ENCODE data around the gene POTEF.
"Not testable (repeated sequence)": the region's sequence is repeated elsewhere in the genome, so short reads cannot be mapped to it uniquely, and the experiment has no call there.

Gene POTEF

DNA sequence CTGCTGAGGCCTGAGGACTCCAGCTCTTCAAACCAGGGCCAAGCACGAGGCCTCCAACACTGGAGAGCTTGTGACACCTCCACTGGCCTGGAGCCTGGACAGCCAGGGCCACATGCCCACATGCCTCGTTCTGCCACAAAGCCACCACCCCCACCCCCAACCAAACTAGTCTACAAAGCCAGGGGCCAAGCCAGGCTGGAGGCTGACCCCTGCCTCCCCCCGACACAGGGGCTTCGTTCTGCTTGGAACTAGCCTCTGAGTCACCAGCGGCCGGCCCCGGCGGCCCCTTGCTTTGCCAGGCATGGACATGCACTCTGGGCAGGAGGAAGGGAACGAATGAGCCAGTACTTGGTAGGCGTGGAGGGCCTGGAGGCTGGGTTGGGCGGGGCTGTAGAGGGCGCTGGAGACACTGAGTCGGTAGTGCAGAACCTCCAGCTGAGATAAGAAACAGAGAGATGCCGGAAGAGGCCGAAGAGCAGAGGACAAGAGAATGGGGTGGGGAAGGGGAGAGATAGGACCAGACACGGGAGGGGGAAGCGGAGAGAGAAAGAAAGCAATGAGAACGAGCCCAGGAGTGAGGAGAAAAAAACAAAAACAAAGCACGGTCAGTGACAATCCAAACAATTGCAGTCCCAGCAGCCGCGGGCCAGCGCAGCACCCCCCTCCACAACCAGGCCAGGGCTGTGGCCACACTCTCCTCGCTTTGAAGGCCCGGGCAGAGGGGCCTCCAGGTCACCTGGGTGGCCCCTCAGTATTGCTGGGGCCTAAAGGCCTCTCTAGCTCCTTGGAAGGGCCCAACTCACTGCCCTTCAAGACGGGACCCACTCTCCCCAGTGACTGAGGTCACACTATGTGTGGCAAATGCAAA is 32.0 kb upstream of the POTEF start:
- Histone ChIP-seq H3K79me1 (replicated peaks; ENCODE audit: low read length, poor library complexity, severe bottlenecking) (peaks cover 22% of the 10 kb centered on the region), H3K36me3 (ENCODE audit: control insufficient read depth in 1 of 2, insufficient read depth in 2 of 2, low read depth in 1 of 2, low read length in 2 of 2) (peaks cover 34 to 79% of the 10 kb centered on the region in 2 experiments), H3K4me1 (ENCODE audit: control insufficient read depth, insufficient read depth, low read depth, low read length) (peaks cover 12% of the 10 kb centered on the region)
- not testable (repeated sequence) for H3K27me3 ChIP-seq (ENCODE audit: control insufficient read depth in 1 of 2, insufficient read depth in 1 of 2, low read length in 2 of 2); H4K91ac ChIP-seq (ENCODE audit: low read length); H2BK5ac ChIP-seq (ENCODE audit: low read depth, low read length, poor library complexity, severe bottlenecking); H2AK5ac ChIP-seq (ENCODE audit: low read length, severe bottlenecking); H3K9me3 ChIP-seq (ENCODE audit: control insufficient read depth, low read length); H3K4me3 ChIP-seq (ENCODE audit: insufficient read depth in 1 of 2, low read depth in 1 of 2, low read length in 2 of 2); H3K4me2 ChIP-seq (ENCODE audit: low read length, poor library complexity, severe bottlenecking); H3K4ac ChIP-seq (ENCODE audit: low read depth in 1 of 2, low read length in 2 of 2); H2BK12ac ChIP-seq (ENCODE audit: low read length in 2 of 2); H2BK15ac ChIP-seq (ENCODE audit: low read depth, poor library complexity, severe bottlenecking); H3K27ac ChIP-seq (ENCODE audit: low read length, poor library complexity, severe bottlenecking); H3K23ac ChIP-seq (ENCODE audit: low read length in 2 of 2); H3K14ac ChIP-seq (ENCODE audit: low read length in 2 of 2); H4K8ac ChIP-seq (ENCODE audit: low read length); H3K9ac ChIP-seq (ENCODE audit: low read length); H2AFZ ChIP-seq (ENCODE audit: low read depth, low read length); H3K18ac ChIP-seq (ENCODE audit: low read depth in 1 of 2, low read length in 2 of 2); H2BK120ac ChIP-seq (ENCODE audit: low read depth, low read length)
- peak; percentile 63 for DNase-seq
- WGBS: 56% methylated on average over 22 of the region's 25 CpGs

DNA sequence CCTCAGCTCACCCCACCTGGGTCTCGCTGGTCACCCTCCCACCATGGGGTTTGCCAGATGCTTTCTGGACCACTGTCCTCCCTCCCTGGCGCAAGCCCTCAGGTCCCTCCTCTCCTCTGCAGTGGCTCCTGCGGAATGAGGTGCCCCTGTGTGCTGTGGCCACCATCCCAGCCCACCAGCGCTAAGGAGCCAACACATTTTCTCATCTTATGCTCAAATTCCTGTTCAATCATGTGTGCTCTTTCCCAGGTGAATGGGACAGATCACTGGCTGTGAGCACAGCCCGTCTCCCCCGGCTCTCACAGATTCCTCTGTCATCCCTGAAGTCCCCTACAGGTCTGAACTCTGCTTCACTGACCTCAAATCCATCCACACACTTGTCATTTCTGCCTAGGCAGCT is 31.1 kb upstream of the POTEF start:
- no peak for DNase-seq
- Histone ChIP-seq H2AFZ (ENCODE audit: low read depth, low read length) (no peak overlapping the region), H3K36me3 (ENCODE audit: control insufficient read depth in 1 of 2, insufficient read depth in 2 of 2, low read depth in 1 of 2, low read length in 2 of 2) (peaks cover 27 to 80% of the 10 kb centered on the region in 2 experiments), H3K9me3 (ENCODE audit: control insufficient read depth, low read length) (no peaks in the 10 kb centered on the region), H2BK12ac (ENCODE audit: low read length in 2 of 2) (no peak overlapping the region), H2BK120ac (ENCODE audit: low read depth, low read length) (no peak overlapping the region), H3K9ac (ENCODE audit: low read length) (no peak overlapping the region), H3K27ac (ENCODE audit: low read length, poor library complexity, severe bottlenecking) (no peak overlapping the region), H3K23ac (ENCODE audit: low read length in 2 of 2) (no peak overlapping the region), H3K4me1 (ENCODE audit: control insufficient read depth, insufficient read depth, low read depth, low read length) (peaks cover 14% of the 10 kb centered on the region), H3K14ac (ENCODE audit: low read length in 2 of 2) (no peak overlapping the region), H2BK15ac (ENCODE audit: low read depth, poor library complexity, severe bottlenecking) (peak overlapping the region; percentile 48), H2BK5ac (ENCODE audit: low read depth, low read length, poor library complexity, severe bottlenecking) (no peak overlapping the region), H3K27me3 (ENCODE audit: control insufficient read depth in 1 of 2, insufficient read depth in 1 of 2, low read length in 2 of 2) (no peaks in the 10 kb centered on the region), H3K79me1 (replicated peaks; ENCODE audit: low read length, poor library complexity, severe bottlenecking) (peaks cover 18% of the 10 kb centered on the region), H2AK5ac (ENCODE audit: low read length, severe bottlenecking) (no peak overlapping the region), H3K18ac (ENCODE audit: low read depth in 1 of 2, low read length in 2 of 2) (no peak overlapping the region), H3K4me2 (ENCODE audit: low read length, poor library complexity, severe bottlenecking) (no peak overlapping the region), H4K8ac (ENCODE audit: low read length) (no peak overlapping the region), H3K4ac (ENCODE audit: low read depth in 1 of 2, low read length in 2 of 2) (no peak overlapping the region), H4K91ac (ENCODE audit: low read length) (no peak overlapping the region), H3K4me3 (ENCODE audit: insufficient read depth in 1 of 2, low read depth in 1 of 2, low read length in 2 of 2) (no peak overlapping the region)
- WGBS: over 99% methylated on average over 6 of the region's 6 CpGs

- H4K91ac ChIP-seq (ENCODE audit: low read length); H3K23ac ChIP-seq (ENCODE audit: low read length in 2 of 2); H3K27ac ChIP-seq (ENCODE audit: low read length, poor library complexity, severe bottlenecking); H2BK12ac ChIP-seq (ENCODE audit: low read length in 2 of 2); H3K4me2 ChIP-seq (ENCODE audit: low read length, poor library complexity, severe bottlenecking); H2AK5ac ChIP-seq (ENCODE audit: low read length, severe bottlenecking); H4K8ac ChIP-seq (ENCODE audit: low read length); H3K27me3 ChIP-seq (ENCODE audit: control insufficient read depth in 1 of 2, insufficient read depth in 1 of 2, low read length in 2 of 2); H2BK5ac ChIP-seq (ENCODE audit: low read depth, low read length, poor library complexity, severe bottlenecking); H2AFZ ChIP-seq (ENCODE audit: low read depth, low read length); H2BK120ac ChIP-seq (ENCODE audit: low read depth, low read length); H3K4me3 ChIP-seq (ENCODE audit: insufficient read depth in 1 of 2, low read depth in 1 of 2, low read length in 2 of 2); H3K14ac ChIP-seq (ENCODE audit: low read length in 2 of 2); H2BK15ac ChIP-seq (ENCODE audit: low read depth, poor library complexity, severe bottlenecking); H3K18ac ChIP-seq (ENCODE audit: low read depth in 1 of 2, low read length in 2 of 2); H3K4ac ChIP-seq (ENCODE audit: low read depth in 1 of 2, low read length in 2 of 2); H3K9me3 ChIP-seq (ENCODE audit: control insufficient read depth, low read length); DNase-seq; H3K9ac ChIP-seq (ENCODE audit: low read length): not testable (repeated sequence)
- peaks cover 21% of the 10 kb centered on the region for H3K79me1 ChIP-seq (replicated peaks; ENCODE audit: low read length, poor library complexity, severe bottlenecking)
- peaks cover 14% of the 10 kb centered on the region for H3K4me1 ChIP-seq (ENCODE audit: control insufficient read depth, insufficient read depth, low read depth, low read length)
- peaks cover 23 to 83% of the 10 kb centered on the region in 2 experiments for H3K36me3 ChIP-seq (ENCODE audit: control insufficient read depth in 1 of 2, insufficient read depth in 2 of 2, low read depth in 1 of 2, low read length in 2 of 2)
- 96% methylated on average over 3 of the region's 4 CpGs for WGBS
Observed at GRCh38 chr2:130159376-130159775, 30.4 kb upstream of the POTEF start.

DNA sequence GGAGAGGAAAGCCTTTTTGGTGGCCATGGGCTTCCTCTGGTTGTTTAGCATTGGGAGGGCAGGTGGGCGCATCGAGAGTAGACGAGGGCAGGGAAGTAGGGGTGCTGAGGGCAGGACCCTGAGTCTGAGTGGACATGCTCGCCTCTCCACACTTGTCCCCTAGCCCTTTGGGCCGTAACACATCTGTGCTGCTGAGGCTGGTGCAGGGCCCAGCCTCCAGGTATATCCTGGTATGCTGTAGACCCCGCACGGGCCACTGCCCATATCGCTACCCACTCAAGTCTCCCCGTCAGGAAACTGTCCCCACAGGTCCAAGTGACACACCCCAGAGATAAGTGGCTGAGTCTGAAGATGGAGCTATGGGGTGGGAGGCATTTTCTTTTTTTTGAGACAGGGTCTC is 29.6 kb upstream of the POTEF start:
- no peak overlapping the region for H3K23ac ChIP-seq (ENCODE audit: low read length in 2 of 2)
- H3K14ac ChIP-seq (ENCODE audit: low read length in 2 of 2): no peak overlapping the region
- no peak overlapping the region for H2AFZ ChIP-seq (ENCODE audit: low read depth, low read length)
- no peak overlapping the region for H4K91ac ChIP-seq (ENCODE audit: low read length)
- no peak overlapping the region for H3K4me3 ChIP-seq (ENCODE audit: insufficient read depth in 1 of 2, low read depth in 1 of 2, low read length in 2 of 2)
- H3K27me3 ChIP-seq (ENCODE audit: control insufficient read depth in 1 of 2, insufficient read depth in 1 of 2, low read length in 2 of 2): no peaks in the 10 kb centered on the region
- peaks cover 18% of the 10 kb centered on the region for H3K79me1 ChIP-seq (replicated peaks; ENCODE audit: low read length, poor library complexity, severe bottlenecking)
- H2BK15ac ChIP-seq (ENCODE audit: low read depth, poor library complexity, severe bottlenecking): no peak overlapping the region
- no peak overlapping the region for H2BK5ac ChIP-seq (ENCODE audit: low read depth, low read length, poor library complexity, severe bottlenecking)
- no peak overlapping the region for H3K9ac ChIP-seq (ENCODE audit: low read length)
- no peaks in the 10 kb centered on the region for H3K9me3 ChIP-seq (ENCODE audit: control insufficient read depth, low read length)
- no peak for DNase-seq
- H2BK12ac ChIP-seq (ENCODE audit: low read length in 2 of 2): no peak overlapping the region
- peaks cover 14% of the 10 kb centered on the region for H3K4me1 ChIP-seq (ENCODE audit: control insufficient read depth, insufficient read depth, low read depth, low read length)
- no peak overlapping the region for H2AK5ac ChIP-seq (ENCODE audit: low read length, severe bottlenecking)
- peaks cover 20 to 83% of the 10 kb centered on the region in 2 experiments for H3K36me3 ChIP-seq (ENCODE audit: control insufficient read depth in 1 of 2, insufficient read depth in 2 of 2, low read depth in 1 of 2, low read length in 2 of 2)
- no peak overlapping the region for H2BK120ac ChIP-seq (ENCODE audit: low read depth, low read length)
- WGBS: 78% methylated on average over 5 of the region's 9 CpGs
- H4K8ac ChIP-seq (ENCODE audit: low read length): no peak overlapping the region
- no peak overlapping the region for H3K27ac ChIP-seq (ENCODE audit: low read length, poor library complexity, severe bottlenecking)
- no peak overlapping the region for H3K4ac ChIP-seq (ENCODE audit: low read depth in 1 of 2, low read length in 2 of 2)
- H3K18ac ChIP-seq (ENCODE audit: low read depth in 1 of 2, low read length in 2 of 2): no peak overlapping the region
- no peak overlapping the region for H3K4me2 ChIP-seq (ENCODE audit: low read length, poor library complexity, severe bottlenecking)
